Measurements from ENCODE around the gene NSFL1C.

The NSFL1C gene

GRCh38 chr20:1479831-1480595 lies 13.4 kb upstream of the NSFL1C start:
- DNase-seq = no peak

DNA sequence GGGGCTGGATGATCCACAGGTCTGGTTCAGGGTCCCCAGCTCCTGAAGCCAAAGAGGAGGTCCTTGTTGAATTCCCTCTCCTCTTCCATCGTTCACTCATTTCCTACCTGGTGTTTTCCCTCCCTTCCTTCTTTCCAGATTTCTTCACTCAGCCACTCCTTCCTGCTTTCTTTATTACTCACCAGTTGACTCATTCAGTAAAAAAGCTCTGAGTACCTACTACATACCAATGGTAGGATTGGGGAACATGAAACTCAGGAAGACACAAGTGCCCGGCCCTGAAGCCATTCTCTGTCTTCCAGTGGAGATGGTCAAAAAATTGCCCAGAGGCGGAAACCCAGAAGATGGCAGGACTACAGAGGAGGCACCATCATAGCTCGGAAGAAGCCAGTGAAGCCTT lies 11.9 kb upstream of the NSFL1C start:
- no peak for DNase-seq

DNA sequence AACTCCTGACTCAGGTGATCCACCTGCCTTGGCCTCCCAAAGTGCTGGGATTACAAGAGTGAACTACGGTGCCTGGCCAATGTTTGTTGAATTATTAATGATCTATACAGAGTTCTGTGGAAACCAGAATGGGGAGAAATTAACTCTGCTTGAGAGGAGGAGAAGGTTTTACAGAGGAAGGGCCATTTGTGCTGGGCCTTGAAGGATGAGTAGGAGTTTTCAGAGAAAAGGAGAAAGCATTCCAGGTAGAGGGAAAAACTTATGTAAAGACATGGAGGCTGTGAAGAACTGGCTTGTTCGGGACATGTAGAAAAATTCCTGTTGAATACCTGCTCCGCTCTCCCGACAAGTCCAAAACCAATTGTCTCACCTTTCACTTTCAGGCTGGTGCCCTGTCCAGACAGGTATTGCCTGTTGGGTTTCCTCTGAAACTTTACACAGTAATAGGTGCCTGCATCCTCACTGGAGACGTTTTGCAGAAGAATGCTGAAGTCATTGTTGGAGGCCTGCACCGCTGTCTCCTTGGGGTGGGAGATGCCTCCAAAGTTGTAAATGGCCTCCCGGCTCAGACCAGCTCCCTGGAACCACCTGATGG lies 11.3 kb upstream of the NSFL1C start:
- no peak for DNase-seq

DNA sequence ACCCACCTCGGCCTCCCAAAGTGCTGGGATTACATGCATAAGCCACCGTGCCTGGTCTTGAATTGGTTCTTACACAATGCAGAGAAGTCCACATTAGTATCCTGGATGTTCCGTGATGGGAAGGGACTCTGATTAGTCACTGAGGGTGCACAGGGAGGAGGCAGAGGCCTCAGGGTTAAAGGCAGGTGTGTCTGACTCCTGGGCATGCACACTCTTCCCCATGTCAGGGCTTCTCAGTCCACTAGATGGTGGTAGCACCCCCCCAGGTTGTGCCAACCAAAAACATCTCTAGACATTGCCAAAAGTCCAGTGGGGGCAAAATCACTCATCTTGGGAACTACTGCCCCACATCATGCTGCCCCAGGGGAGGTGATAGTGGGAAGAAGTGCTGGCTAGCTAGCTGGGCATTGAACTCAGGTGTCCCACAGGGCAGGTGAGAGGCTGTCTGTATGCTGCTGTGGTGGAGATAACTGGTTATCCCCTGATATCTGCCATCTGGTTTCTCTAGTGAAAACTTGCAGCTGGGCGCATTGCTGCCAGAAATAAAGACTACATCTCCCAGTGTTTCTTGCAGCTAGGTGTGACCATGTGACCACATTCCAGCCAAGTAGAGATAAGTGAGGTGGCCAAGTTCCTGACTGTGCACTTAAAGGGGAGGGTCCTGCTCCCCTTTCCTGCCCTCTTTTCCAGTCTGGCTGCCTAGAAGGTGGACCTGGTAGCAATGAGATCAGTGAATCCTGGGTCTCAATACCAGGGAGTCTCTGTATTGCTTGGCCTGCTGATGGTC lies 8.4 kb upstream of the NSFL1C start:
- DNase-seq = no peak

DNA sequence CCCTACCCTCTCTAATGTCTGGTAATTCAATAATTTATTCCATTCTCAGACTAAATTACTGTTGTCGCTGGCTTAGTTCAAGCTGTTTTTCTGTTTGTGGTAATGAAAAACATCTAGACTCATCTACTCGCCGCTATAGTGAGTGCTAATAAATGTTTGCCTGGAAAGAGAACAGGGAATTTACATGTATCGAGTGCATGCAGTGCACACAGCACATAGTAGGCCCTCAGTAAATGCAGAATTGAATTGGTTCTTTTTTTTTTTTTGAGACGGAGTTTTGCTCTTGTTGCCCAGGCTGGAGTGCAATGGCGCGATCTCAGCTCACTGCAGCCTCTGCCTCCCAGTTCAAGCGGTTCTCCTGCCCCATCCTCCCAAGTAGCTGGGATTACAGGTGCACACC lies 7.7 kb upstream of the NSFL1C start:
- DNase-seq = no peak

DNA sequence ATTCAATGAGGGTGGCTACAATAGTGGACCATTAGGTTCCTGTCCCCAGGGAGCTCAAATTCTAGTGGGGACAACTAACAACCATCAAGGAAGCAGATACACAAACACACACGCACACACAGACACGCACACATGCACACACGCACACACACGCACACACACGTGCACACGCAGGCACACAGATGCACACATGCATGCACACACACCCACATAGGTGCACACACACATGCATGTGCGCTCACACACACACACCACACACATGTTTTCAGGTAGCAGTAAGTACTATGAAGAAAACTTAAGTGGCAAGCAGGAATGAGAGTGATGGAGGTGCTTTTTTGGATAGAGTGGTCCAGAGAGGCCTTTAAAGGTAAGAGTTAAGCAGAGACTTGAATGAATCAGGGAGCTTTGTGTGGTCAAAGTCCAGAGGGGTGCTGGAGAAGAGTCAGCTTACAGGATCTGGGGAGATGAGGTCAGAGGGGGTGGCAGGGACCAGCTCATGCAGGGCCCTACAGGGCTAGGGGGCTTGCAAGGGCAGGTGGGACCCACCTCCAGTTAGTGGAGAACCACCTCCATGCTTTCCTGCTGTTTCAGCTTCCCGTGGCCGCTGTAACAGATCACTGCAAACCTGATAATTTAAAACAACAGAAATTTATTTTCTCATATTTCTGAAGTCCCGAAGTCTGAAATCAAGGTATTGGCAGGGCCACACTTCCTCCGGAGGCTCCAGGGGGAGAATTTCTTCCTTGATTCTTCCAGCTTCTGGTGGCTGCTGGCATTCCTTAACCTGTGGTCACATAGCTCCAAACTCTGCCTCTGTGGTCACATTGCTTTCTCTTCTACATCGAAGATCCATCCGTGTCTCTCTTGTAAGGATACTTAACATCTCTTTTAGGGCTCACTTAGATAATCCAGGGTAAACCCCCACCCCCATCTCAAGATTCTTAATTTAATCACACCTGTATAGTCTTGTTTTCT lies 6.9 kb upstream of the NSFL1C start:
- DNase-seq = no peak

DNA sequence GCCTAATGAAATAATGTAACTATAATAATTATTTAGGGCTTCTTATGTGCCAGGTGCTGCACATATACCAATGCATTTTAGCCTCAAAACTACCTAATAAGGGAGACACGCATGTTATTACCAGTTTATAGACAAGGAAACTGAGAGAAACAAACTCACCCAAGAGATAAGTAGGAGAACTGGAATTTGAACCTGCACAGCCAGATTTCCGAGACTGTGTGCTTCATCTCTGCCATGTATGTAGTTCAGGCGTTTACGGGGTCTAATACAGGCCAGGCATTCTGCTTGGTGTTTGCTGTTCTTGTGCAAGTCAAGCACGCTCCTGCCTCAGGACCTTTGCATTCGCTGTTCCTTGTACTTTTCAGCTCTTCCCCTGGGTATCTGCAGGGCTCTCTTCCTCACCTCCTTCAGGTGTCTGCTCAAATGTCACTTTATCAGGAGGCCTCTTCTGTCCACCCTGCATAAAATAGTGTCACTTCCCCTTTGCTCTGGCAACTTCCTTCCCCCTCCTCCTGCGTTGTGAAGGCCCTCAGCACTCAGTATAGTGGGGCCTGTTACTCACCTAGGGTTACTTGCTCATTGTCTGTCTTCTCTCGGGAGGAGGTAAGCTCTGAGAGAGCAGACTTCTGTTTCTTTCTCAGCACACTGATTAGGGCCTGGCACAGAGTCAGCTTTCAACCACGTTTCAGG lies 6.1 kb upstream of the NSFL1C start:
- DNase-seq = no peak

DNA sequence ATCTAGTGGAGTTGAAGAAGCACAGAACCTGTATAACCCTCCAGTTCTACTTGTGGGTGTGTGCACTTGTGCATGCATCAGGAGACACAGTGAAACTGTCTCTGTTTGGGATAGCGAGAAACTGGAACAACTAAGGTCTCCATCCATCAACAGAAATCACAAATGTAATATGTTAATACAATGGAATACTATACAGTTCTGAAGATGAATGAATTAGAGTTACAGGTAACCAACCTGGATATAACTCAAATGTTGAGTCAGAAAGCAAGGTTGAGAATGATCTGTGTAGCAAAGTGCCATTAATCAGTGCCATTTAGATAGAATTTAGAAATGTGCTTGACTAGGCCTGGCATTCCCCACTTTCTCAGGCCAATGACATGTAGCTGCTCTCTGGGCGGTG lies 4.6 kb upstream of the NSFL1C start:
- DNase-seq = no peak

- peak; percentile 19 for DNase-seq
These were observed 3.4 kb upstream of the NSFL1C start for GRCh38 chr20:1469925-1470571.

DNA sequence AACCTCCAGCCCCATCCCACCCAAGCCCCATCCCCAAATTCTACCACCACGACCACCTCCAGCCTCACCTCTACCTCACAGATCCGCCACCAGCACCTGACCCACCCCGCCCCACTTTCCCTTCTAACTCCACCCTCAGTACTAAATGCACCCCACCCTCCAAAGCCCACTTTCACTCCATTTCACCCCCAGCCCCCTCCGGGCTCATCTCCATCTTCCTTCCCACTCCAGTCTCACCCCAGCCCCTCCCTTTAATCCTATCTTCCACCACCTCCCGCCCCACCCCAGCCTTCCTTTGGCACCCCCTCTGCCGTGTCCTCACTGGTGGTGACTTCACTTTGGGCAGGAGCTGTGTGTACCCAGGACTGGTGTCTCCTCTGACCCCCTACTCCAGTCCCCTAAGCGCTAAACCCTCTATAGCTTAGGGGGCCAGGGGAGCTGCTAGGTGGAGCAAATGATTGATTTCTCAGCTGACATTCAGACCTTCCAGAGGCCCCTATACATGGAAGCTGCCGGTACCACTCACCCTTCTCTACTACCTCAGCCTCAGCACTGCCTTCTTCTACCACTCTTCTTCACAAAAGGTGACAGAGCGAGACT lies 2.8 kb upstream of the NSFL1C start:
- no peak for DNase-seq

GRCh38 chr20:1468117-1468624 lies 1.5 kb upstream of the NSFL1C start:
- DNase-seq = no peak

- DNase-seq = no peak
These were observed 887 bp upstream of the NSFL1C start for GRCh38 chr20:1467355-1468116.

- no peak for DNase-seq
These were observed 369 bp upstream of the NSFL1C start for GRCh38 chr20:1467082-1467354.

GRCh38 chr20:1465470-1466210 lies 1.0 kb downstream of the NSFL1C start:
- no peak for DNase-seq

- no peak for DNase-seq
These were observed 2.6 kb downstream of the NSFL1C start for GRCh38 chr20:1463971-1464570.

- DNase-seq = no peak
These were observed 3.8 kb downstream of the NSFL1C start for GRCh38 chr20:1462834-1463233.

GRCh38 chr20:1462001-1462400 lies 4.6 kb downstream of the NSFL1C start:
- DNase-seq = no peak

GRCh38 chr20:1460275-1460674 lies 6.4 kb downstream of the NSFL1C start:
- no peak for DNase-seq

GRCh38 chr20:1457992-1458391 lies 8.7 kb downstream of the NSFL1C start:
- no peak for DNase-seq

Data from NCI-H1048 (cell line).